ENCODE data around the gene IGFN1. TPM values are rescaled to one million over a fixed set of nuclear protein-coding genes. Genes with fewer than 3 reads are reported as not detected.

Gene IGFN1
- total and polyA plus RNA-seq, 9 of the 15 experiments (the other 6 are each of a cell fraction or from before 2014, with no cell fraction given), result 0.04 TPM; not detected in 8

DNA sequence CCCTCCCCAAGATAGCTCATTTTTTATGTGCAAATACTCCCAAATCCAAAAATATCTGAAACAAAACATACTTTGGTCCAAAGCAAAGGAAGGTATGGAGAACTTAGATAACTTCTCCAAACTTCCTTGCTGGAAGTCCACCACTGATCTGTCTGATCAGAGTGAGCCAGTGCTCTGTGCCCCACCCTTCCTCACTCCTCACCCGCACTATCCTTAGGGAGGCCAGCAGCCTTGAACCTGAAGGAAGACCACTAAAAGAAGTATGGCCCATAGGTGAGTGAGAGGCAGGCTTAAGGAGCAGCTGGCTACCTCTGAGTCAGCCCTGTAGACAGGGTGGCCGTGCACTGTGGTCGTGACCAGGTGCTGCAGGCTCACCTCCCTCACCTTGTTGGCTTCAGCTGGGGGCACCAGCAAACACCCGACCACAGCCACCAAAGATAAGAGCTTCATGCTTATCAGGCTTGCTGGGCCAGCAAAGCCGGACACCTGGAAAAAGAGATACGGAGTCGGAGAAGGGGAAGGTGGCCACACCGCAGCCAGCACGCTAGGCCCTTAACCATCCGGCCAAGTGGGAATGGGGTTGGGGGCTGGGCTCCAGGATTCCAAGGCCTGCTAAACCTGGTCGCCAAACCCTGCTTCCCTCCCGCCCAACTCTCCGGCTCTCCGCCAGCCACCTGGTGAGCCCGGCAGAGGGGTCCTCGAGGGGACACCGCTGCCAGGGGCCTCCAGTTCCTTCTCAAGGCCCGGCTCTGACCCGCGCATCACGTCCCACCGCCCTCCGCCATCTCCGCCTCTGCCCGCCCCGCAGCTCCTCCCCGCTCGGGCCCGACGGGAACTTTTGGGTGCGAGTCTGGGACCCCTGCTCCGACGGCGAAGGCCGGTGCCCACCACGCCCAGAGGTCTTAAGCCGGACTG is 36.9 kb upstream of the IGFN1 start (continued):
- TF ChIP-seq, protein P1, sequence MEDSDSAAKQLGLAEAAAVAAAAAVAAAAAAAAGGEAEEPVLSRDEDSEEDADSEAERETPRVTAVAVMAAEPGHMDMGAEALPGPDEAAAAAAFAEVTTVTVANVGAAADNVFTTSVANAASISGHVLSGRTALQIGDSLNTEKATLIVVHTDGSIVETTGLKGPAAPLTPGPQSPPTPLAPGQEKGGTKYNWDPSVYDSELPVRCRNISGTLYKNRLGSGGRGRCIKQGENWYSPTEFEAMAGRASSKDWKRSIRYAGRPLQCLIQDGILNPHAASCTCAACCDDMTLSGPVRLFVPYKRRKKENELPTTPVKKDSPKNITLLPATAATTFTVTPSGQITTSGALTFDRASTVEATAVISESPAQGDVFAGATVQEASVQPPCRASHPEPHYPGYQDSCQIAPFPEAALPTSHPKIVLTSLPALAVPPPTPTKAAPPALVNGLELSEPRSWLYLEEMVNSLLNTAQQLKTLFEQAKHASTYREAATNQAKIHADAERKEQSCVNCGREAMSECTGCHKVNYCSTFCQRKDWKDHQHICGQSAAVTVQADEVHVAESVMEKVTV (CRISPR knock-in tag; IDR thresholded peaks at IDR 0.05), result no peak
- peak; percentile 27; the same call in 1 of the 2 replicates for TF ChIP-seq HLTF (IDR thresholded peaks at IDR 0.05)
- TF ChIP-seq GATAD2B (IDR thresholded peaks at IDR 0.05; ENCODE audit: borderline replicate concordance), result 0 out of 2 replicates have a peak, but pooled peaks have one; percentile 23
- TF ChIP-seq NEUROD1 (IDR thresholded peaks at IDR 0.05; ENCODE audit: borderline replicate concordance, low read depth, low read length, partially characterized antibody), result peak; percentile 77
- TF ChIP-seq, protein P2, sequence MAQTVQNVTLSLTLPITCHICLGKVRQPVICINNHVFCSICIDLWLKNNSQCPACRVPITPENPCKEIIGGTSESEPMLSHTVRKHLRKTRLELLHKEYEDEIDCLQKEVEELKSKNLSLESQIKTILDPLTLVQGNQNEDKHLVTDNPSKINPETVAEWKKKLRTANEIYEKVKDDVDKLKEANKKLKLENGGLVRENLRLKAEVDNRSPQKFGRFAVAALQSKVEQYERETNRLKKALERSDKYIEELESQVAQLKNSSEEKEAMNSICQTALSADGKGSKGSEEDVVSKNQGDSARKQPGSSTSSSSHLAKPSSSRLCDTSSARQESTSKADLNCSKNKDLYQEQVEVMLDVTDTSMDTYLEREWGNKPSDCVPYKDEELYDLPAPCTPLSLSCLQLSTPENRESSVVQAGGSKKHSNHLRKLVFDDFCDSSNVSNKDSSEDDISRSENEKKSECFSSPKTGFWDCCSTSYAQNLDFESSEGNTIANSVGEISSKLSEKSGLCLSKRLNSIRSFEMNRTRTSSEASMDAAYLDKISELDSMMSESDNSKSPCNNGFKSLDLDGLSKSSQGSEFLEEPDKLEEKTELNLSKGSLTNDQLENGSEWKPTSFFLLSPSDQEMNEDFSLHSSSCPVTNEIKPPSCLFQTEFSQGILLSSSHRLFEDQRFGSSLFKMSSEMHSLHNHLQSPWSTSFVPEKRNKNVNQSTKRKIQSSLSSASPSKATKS (CRISPR knock-in tag; IDR thresholded peaks at IDR 0.05), result no peak
- TF ChIP-seq ZBED1 (IDR thresholded peaks at IDR 0.05), result peak; percentile 60; the same call in 1 of the 2 replicates
- TF ChIP-seq NR2C2 (CRISPR knock-in tag; IDR thresholded peaks at IDR 0.05), result 0 out of 2 replicates have a peak, but pooled peaks have one; percentile 44
- TF ChIP-seq NR2C2 (tag; IDR thresholded peaks at IDR 0.05), result no peak
- no peak for TF ChIP-seq ZNF551 (CRISPR knock-in tag; IDR thresholded peaks at IDR 0.05)
- TF ChIP-seq PHF20 (IDR thresholded peaks at IDR 0.05; ENCODE audit: partially characterized antibody), result no peak
- TF ChIP-seq MCM2 (IDR thresholded peaks at IDR 0.05; ENCODE audit: low read depth), result no peak
- no peak; a peak in 1 of 4 replicates for TF ChIP-seq NONO (IDR thresholded peaks at IDR 0.05; ENCODE audit: low read depth in 2 of 2, low read length in 1 of 2)
- TF ChIP-seq HNRNPUL1 (IDR thresholded peaks at IDR 0.05; ENCODE audit: low read length), result no peak
- no peak for TF ChIP-seq CSDE1 (IDR thresholded peaks at IDR 0.05)
- peak in 1 of 2 experiments; percentile 91; a peak in 2 of 4 replicates for TF ChIP-seq ZMIZ1 (IDR thresholded peaks at IDR 0.05; ENCODE audit: low read depth in 2 of 2, low read length in 2 of 2)
- no peak for TF ChIP-seq SETDB1 (IDR thresholded peaks at IDR 0.05; ENCODE audit: low read length)
- TF ChIP-seq, protein P3, sequence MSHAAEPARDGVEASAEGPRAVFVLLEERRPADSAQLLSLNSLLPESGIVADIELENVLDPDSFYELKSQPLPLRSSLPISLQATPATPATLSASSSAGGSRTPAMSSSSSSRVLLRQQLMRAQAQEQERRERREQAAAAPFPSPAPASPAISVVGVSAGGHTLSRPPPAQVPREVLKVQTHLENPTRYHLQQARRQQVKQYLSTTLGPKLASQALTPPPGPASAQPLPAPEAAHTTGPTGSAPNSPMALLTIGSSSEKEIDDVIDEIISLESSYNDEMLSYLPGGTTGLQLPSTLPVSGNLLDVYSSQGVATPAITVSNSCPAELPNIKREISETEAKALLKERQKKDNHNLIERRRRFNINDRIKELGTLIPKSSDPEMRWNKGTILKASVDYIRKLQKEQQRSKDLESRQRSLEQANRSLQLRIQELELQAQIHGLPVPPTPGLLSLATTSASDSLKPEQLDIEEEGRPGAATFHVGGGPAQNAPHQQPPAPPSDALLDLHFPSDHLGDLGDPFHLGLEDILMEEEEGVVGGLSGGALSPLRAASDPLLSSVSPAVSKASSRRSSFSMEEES (CRISPR knock-in tag; IDR thresholded peaks at IDR 0.05), result no peak
- peak; percentile 32; the same call in 1 of the 2 replicates for TF ChIP-seq ZBTB17 (CRISPR knock-in tag; IDR thresholded peaks at IDR 0.05)

Data from K562 (cell line).